ENCODE data around the gene METTL23.
A peak's percentile ranks its signal among the peaks of the same experiment; 100 is the strongest.
"Not testable (repeated sequence)": the region's sequence is repeated elsewhere in the genome, so short reads cannot be mapped to it uniquely, and the experiment has no call there.

Gene METTL23

DNA sequence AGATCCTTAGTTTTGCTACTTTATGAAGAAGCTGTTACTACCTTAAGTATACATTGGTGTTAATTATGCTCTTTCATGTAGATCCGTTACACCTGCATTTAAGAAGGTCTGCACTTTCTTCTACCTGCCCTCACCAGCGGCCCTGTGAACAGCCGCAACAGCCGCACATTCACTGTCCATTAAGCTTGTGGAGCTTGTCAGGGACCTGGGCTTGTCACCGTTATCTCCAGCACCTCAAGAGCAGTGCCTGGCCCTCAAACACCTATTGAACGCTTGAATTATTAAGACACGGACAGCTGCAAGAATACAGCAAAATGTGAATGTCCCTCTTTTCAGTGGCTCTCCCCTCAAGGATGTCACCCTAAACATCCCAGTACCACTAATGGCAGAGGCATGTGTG, 12.9 kb upstream of the METTL23 start:
- no peak for DNase-seq

- no peak for DNase-seq
These were observed 12.3 kb upstream of the METTL23 start for GRCh38 chr17:76714336-76714735.

DNA sequence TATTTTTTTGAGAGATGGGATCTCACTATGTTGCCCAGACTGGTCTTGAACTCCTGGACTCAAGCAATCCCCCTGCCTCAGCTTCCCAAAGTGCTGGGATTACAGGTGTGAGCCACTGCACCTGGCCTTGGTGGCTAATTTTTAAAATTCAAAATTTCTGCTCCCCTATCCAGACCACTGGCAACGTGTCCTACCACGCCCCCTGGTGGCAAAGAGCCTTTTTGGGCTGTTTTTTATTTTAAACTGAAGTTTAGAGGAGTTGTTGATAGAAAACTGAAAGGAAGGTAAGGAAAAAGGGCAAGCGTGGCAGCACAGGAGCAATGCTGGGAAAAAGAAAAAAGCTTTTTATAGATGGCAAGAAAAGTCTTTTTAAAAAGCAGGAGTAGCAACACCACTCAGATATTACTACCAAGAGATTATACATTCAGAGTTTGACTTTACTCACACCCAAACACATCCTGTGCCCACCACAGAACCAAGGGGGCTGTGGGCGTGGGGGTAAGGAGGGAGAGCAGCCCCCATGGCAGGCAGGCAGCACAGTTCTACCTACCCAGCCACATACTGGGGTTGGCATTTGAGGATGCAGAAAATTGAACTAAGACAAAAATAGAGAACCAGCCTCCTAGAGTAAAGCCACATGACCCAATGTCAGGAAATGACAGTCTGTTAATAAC, 11.7 kb upstream of the METTL23 start:
- peak in 7 of 14 donors; percentile 13 to 53 (median 30) for DNase-seq

- DNase-seq, result no peak
These were observed 11.2 kb upstream of the METTL23 start for GRCh38 chr17:76715496-76715830.

GRCh38 chr17:76716146-76716838, 10.3 kb upstream of the METTL23 start:
- peak in 3 of 14 donors; percentile 14 to 36 (median 35) for DNase-seq

GRCh38 chr17:76716839-76717215, 9.8 kb upstream of the METTL23 start:
- no peak for DNase-seq

GRCh38 chr17:76718516-76718915, 8.1 kb upstream of the METTL23 start:
- DNase-seq, result no peak

DNA sequence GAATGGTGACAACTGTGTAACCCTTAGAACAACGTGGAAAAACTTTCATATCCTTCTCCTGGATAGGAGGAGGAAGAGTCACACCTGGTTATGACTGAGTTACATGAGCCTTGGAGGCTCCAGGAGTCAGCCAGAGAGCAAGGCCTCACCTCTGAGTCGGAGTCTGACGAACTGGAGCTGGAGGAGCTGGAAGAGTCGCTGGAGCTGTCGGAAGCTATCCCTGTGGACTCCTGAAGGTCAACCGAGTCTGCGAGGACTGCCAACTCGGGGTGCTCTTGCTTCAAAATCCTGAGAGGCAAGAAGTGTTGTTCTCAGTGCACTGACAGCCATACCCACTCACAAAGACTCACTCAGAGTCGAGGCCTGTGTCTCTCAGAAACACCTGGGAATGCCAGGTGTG, 6.4 kb upstream of the METTL23 start:
- DNase-seq, result no peak

DNA sequence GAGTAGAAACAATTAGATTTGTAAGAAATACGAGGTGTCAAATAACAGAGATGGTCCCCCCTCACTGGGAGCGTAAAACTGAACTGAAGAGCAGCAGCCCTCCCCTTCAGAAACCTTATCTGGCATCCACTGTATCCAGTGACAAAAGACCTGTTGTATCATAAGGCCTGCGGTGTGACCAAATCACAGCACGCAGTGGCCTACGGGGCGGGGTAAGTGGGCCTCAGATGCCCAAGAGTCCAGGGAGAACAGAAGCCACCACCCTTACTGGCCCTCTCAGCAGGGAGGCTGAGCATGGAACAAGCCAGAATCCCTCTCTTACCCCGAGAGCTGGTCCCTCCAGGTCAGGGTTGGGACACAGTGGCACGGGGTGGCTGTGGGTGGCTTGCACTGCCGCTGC, 5.7 kb upstream of the METTL23 start:
- DNase-seq, result no peak

GRCh38 chr17:76721463-76721862, 5.2 kb upstream of the METTL23 start:
- DNase-seq, result no peak

GRCh38 chr17:76722279-76722678, 4.4 kb upstream of the METTL23 start:
- DNase-seq, result no peak

GRCh38 chr17:76722977-76723376, 3.7 kb upstream of the METTL23 start:
- DNase-seq, result not testable (repeated sequence)

DNA sequence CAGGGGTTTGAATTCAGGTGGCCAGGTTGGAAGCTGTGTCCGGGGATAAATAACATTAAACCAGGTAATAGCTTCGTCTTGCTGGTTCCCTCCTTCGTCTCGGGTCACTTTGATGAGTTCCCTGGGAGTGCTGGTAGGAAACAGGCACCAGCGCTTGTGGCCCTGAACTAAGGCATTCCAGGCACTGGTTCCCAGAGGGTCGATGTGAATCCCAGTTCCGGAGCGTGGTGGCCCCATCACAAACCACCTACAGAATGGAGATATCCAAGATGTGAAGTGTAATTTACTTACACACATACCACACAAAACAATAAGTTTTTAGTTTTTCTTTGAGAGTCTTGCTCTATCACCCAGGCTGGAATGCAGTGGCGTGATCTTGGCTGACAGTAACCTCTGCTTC, 2.8 kb upstream of the METTL23 start:
- no peak for DNase-seq

- peak in 10 of 14 donors; percentile 49 to 82 (median 63) for DNase-seq
These were observed 934 bp upstream of the METTL23 start for GRCh38 chr17:76725580-76726230.

- peak; percentile 70 to 99 (median 95) for DNase-seq
These were observed 336 bp upstream of the METTL23 start, which contains the start of gene JMJD6 for GRCh38 chr17:76726231-76726775. Gene JMJD6, minus strand, starts transcription at chr17:76726606. Its CDS starts 131 bp downstream, at chr17:76726475.

- DNase-seq, result peak in 2 of 14 donors; percentile 17
These were observed 1.3 kb downstream of the METTL23 start for GRCh38 chr17:76727745-76728456.

- DNase-seq, result not testable (repeated sequence)
These were observed 5.4 kb downstream of the METTL23 start for GRCh38 chr17:76731800-76732733.

GRCh38 chr17:76732734-76733617, 6.3 kb downstream of the METTL23 start:
- DNase-seq, result no peak

GRCh38 chr17:76733618-76733957, 6.9 kb downstream of the METTL23 start:
- DNase-seq, result no peak

GRCh38 chr17:76734080-76734840, 7.6 kb downstream of the METTL23 start:
- no peak for DNase-seq
